Hepatocyte (in vitro differentiated cells): ENCODE data around the gene KLHL12.

Experiments used
- CTCF ChIP-seq: fragments of 200-600 bp; sonication (generic); IDR thresholded peaks from 2 replicates; pipeline ENCODE4 v1.5.1; 2016; ENCODE audit warnings: antibody characterized with exemption, mild to moderate bottlenecking; ENCODE audit not compliant: poor library complexity
- EZH2 ChIP-seq: fragments of 200-600 bp; sonication (generic); IDR thresholded peaks from 2 replicates; pipeline ENCODE4 v1.6.1; 2016; ENCODE audit warnings: antibody characterized with exemption, mild to moderate bottlenecking, borderline replicate concordance

- TF ChIP-seq CTCF (no peak), EZH2 (no peak)
These were observed 11.9 kb downstream of the KLHL12 start for GRCh38 chr1:202915146-202915545.
